SK-N-SH treated with all-trans-retinoic acid at 6 μM for 48 hours (cell line): Measurements from ENCODE around the gene RDH5.

ENCODE experiments used
- ATAC-seq: fragments of 200-7000 bp; cut with Tn5 transposase; 3 replicates; pipeline ENCODE4 v1.9.1; 2020; ENCODE audit warnings: mild to moderate bottlenecking, moderate library complexity
- ARNTL ChIP-seq: fragments of 450-650 bp; formaldehyde crosslinking; IDR thresholded peaks from 2 replicates; pipeline ENCODE4 v1.5.0; 2020; ENCODE audit warnings: low read depth, mild to moderate bottlenecking, moderate library complexity, borderline replicate concordance
- BACH2 ChIP-seq: fragments of 250-450 bp; sonication (Bioruptor Pico); IDR thresholded peaks from 2 replicates; pipeline ENCODE4 v1.9.0; 2021; ENCODE audit warnings: mild to moderate bottlenecking, borderline replicate concordance
- CREB5 ChIP-seq: fragments of 250-450 bp; sonication (Bioruptor Pico); IDR thresholded peaks from 2 replicates; pipeline ENCODE4 v1.5.1; 2020; ENCODE audit warnings: low read depth, mild to moderate bottlenecking, moderate library complexity
- CSDC2 ChIP-seq: fragments of 250-450 bp; sonication (Bioruptor Pico); IDR thresholded peaks from 2 replicates; pipeline ENCODE4 v1.5.0; 2020; ENCODE audit warnings: mild to moderate bottlenecking, moderate library complexity
- ESRRG ChIP-seq: fragments of 250-450 bp; sonication (Bioruptor Pico); IDR thresholded peaks from 2 replicates; pipeline ENCODE4 v1.6.1; 2021; ENCODE audit warnings: mild to moderate bottlenecking
- GLIS3 ChIP-seq: fragments of 250-450 bp; sonication (Bioruptor Pico); IDR thresholded peaks from 2 replicates; pipeline ENCODE4 v1.5.0; 2020; ENCODE audit warnings: mild to moderate bottlenecking, moderate library complexity
- OSR1 ChIP-seq: fragments of 250-450 bp; sonication (Bioruptor Pico); IDR thresholded peaks from 2 replicates; pipeline ENCODE4 v1.8.0; 2022; ENCODE audit warnings: moderate library complexity, mild to moderate bottlenecking, inconsistent platforms
- PATZ1 ChIP-seq: fragments of 250-450 bp; sonication (Bioruptor Pico); IDR thresholded peaks from 2 replicates; pipeline ENCODE4 v1.8.0; 2020; ENCODE audit warnings: mild to moderate bottlenecking, moderate library complexity, borderline replicate concordance
- POU6F1 ChIP-seq: fragments of 250-450 bp; sonication (Bioruptor Pico); IDR thresholded peaks from 2 replicates; pipeline ENCODE4 v1.8.0; 2021; ENCODE audit warnings: low read depth, mild to moderate bottlenecking, moderate library complexity, borderline replicate concordance
- PPARA ChIP-seq: fragments of 250-450 bp; sonication (Bioruptor Pico); IDR thresholded peaks from 2 replicates; pipeline ENCODE4 v1.5.0; 2020; ENCODE audit warnings: mild to moderate bottlenecking, borderline replicate concordance
- RARB ChIP-seq: fragments of 250-450 bp; sonication (Bioruptor Pico); IDR thresholded peaks from 2 replicates; pipeline ENCODE4 v1.8.0; 2021; ENCODE audit warnings: mild to moderate bottlenecking, moderate library complexity
- SNAI2 ChIP-seq: fragments of 250-450 bp; sonication (Bioruptor Pico); IDR thresholded peaks from 2 replicates; pipeline ENCODE4 v1.5.0; 2020; ENCODE audit warnings: mild to moderate bottlenecking, moderate library complexity
- TSHZ2 ChIP-seq: fragments of 250-450 bp; sonication (Bioruptor Pico); IDR thresholded peaks from 2 replicates; pipeline ENCODE4 v1.5.0; 2020; ENCODE audit warnings: mild to moderate bottlenecking, moderate library complexity
- ZC3H10 ChIP-seq: fragments of 250-450 bp; sonication (Bioruptor Pico); IDR thresholded peaks from 2 replicates; pipeline ENCODE4 v1.5.1; 2021; ENCODE audit warnings: mild to moderate bottlenecking, moderate library complexity
- ZFP3 ChIP-seq: fragments of 250-450 bp; sonication (Bioruptor Pico); IDR thresholded peaks from 2 replicates; pipeline ENCODE4 v1.5.0; 2020; ENCODE audit warnings: mild to moderate bottlenecking, moderate library complexity
- ZFP30 ChIP-seq: fragments of 450-650 bp; formaldehyde crosslinking; IDR thresholded peaks from 2 replicates; pipeline ENCODE4 v1.5.0; 2022; ENCODE audit warnings: mild to moderate bottlenecking, moderate library complexity
- ZNF8 ChIP-seq: fragments of 450-650 bp; formaldehyde crosslinking; IDR thresholded peaks from 2 replicates; pipeline ENCODE4 v1.5.0; 2020; ENCODE audit warnings: mild to moderate bottlenecking, moderate library complexity

Gene RDH5

GRCh38 chr12:55704824-55705718, 15.1 kb upstream of the RDH5 start:
- TF ChIP-seq POU6F1 (no peak), CSDC2 (no peak), PPARA (no peak), ZFP30 (CRISPR knock-in tag) (no peak), RARB (CRISPR knock-in tag) (no peak), ESRRG (CRISPR knock-in tag) (no peak), BACH2 (no peak), ZC3H10 (CRISPR knock-in tag) (no peak), TSHZ2 (CRISPR knock-in tag) (no peak), GLIS3 (no peak), OSR1 (CRISPR knock-in tag) (no peak)
- no peak for ATAC-seq

- no peak for ATAC-seq
- TF ChIP-seq RARB (CRISPR knock-in tag) = no peak
- no peak for TF ChIP-seq OSR1 (CRISPR knock-in tag)
- no peak for TF ChIP-seq ARNTL
- no peak for TF ChIP-seq CSDC2
- TF ChIP-seq ESRRG (CRISPR knock-in tag) = no peak
- no peak for TF ChIP-seq TSHZ2 (CRISPR knock-in tag)
- TF ChIP-seq SNAI2 = no peak
- TF ChIP-seq POU6F1 = no peak
- no peak for TF ChIP-seq ZFP30 (CRISPR knock-in tag)
- no peak for TF ChIP-seq ZFP3 (CRISPR knock-in tag)
- TF ChIP-seq ZNF8 (CRISPR knock-in tag) = no peak
- no peak for TF ChIP-seq PATZ1
Observed at GRCh38 chr12:55705782-55706402, 14.3 kb upstream of the RDH5 start.

- no peak for ATAC-seq
- TF ChIP-seq CSDC2 (no peak), CREB5 (CRISPR knock-in tag) (no peak), ARNTL (no peak), ZFP30 (CRISPR knock-in tag) (no peak), PPARA (no peak), ZFP3 (CRISPR knock-in tag) (no peak)
Observed at GRCh38 chr12:55706568-55707218, 13.5 kb upstream of the RDH5 start.
